H1 (cell line): ENCODE measurements around the gene MDC1. TPM values are rescaled to one million over a fixed set of nuclear protein-coding genes. Genes with fewer than 3 reads are reported as not detected.

Experiments used
- CTCF ChIA-PET: fragments of 300-600 bp; sonication (Branson Sonifier 250); formaldehyde crosslinking; loops from one replicate; lab custom pipeline; 2021; ENCODE audit not compliant: partially characterized antibody; lab: Charles Lee
- POLR2A ChIA-PET: fragments of 300-600 bp; sonication (Branson Sonifier 250); formaldehyde crosslinking; loops from one replicate; lab custom pipeline; 2021; ENCODE audit warnings: inconsistent platforms; ENCODE audit not compliant: partially characterized antibody; lab: Charles Lee
- DNase-seq, 2 experiments: peaks; one replicate each; pipeline versions ENCODE4 v3.0.0 to v3.0.0-alpha.2; 2010 to 2022; ENCODE audit warnings: low spot score in 2 of 2, low read depth in 1 of 2, mixed read lengths in 1 of 2
- FAIRE-seq: peaks from 2 replicates; lab custom pipeline; 2011; peaks lifted over from hg19 to GRCh38; lab: Jason Lieb, UNC
- H2AFZ ChIP-seq: 2 replicates; pipeline ENCODE4 v1.8.1; 2012; ENCODE audit warnings: low read length, inconsistent platforms
- H2AK5ac ChIP-seq: 2 replicates; pipeline ENCODE4 v1.6.1; 2013; ENCODE audit warnings: low read depth, low read length
- H2BK120ac ChIP-seq: replicated peaks from 2 replicates; pipeline ENCODE3; 2013; ENCODE audit warnings: low read depth, low read length, inconsistent platforms
- H2BK12ac ChIP-seq: 2 replicates; pipeline ENCODE4 v1.6.1; 2013; ENCODE audit warnings: low read depth, low read length
- H2BK15ac ChIP-seq: 2 replicates; pipeline ENCODE4 v1.6.1; 2013; ENCODE audit warnings: low read length
- H2BK20ac ChIP-seq: 2 replicates; pipeline ENCODE4 v1.6.1; 2013; ENCODE audit warnings: low read length
- H2BK5ac ChIP-seq: 2 replicates; pipeline ENCODE4 v1.6.1; 2013; ENCODE audit warnings: low read depth, low read length
- H3K14ac ChIP-seq: 2 replicates; pipeline ENCODE4 v1.6.1; 2013; ENCODE audit warnings: inconsistent platforms; ENCODE audit not compliant: insufficient read length
- H3K18ac ChIP-seq: 2 replicates; pipeline ENCODE4 v1.6.1; 2013; ENCODE audit warnings: low read length; ENCODE audit errors: extremely low read depth
- H3K23ac ChIP-seq: 2 replicates; pipeline ENCODE4 v1.6.1; 2013; ENCODE audit warnings: inconsistent platforms; ENCODE audit not compliant: insufficient read length
- H3K23me2 ChIP-seq: 2 replicates; pipeline ENCODE4 v1.6.1; 2013; ENCODE audit warnings: low read depth, low read length
- H3K27ac ChIP-seq: 2 replicates; pipeline ENCODE4 v1.6.1; 2011; ENCODE audit warnings: low read depth, low read length, inconsistent platforms
- H3K27me3 ChIP-seq, 4 experiments: replicated peaks in 1 of 4; 1 replicate in 1 of 4; 2 replicates in 3 of 4; pipeline versions ENCODE4 v1.6.1 to v1.8.1; 2011 to 2013; ENCODE audit warnings: low read length in 3 of 4, mild to moderate bottlenecking in 3 of 4, inconsistent platforms in 2 of 4, mixed read lengths in 2 of 4, moderate library complexity in 1 of 4; ENCODE audit not compliant: control insufficient read depth in 3 of 4, insufficient read depth in 3 of 4; ENCODE audit errors: extremely low read depth in 1 of 4
- H3K36me3 ChIP-seq, 4 experiments: 2 replicates each; pipeline versions ENCODE4 v1.6.1 to v1.8.1; 2011 to 2013; ENCODE audit warnings: mild to moderate bottlenecking in 4 of 4, low read length in 3 of 4, moderate library complexity in 2 of 4, control low read depth in 1 of 4, inconsistent platforms in 1 of 4; ENCODE audit not compliant: insufficient read depth in 4 of 4, control insufficient read depth in 2 of 4
- H3K4ac ChIP-seq: replicated peaks from 2 replicates; pipeline ENCODE3; 2013; ENCODE audit warnings: low read length, low read depth, mixed read lengths, inconsistent platforms; ENCODE audit not compliant: insufficient read length
- H3K4me1 ChIP-seq, 4 experiments: replicated peaks in 1 of 4; 1 replicate in 1 of 4; 2 replicates in 3 of 4; pipeline versions ENCODE4 v1.6.1 to v1.8.1; 2011 to 2013; ENCODE audit warnings: low read length in 3 of 4, inconsistent platforms in 2 of 4, mixed read lengths in 1 of 4; ENCODE audit not compliant: insufficient read depth in 4 of 4, control insufficient read depth in 3 of 4
- H3K4me2 ChIP-seq, 2 experiments: 2 replicates each; pipeline versions ENCODE4 v1.6.1 to v1.8.1; 2011 to 2013; ENCODE audit warnings: low read depth in 2 of 2, low read length in 2 of 2, control low read depth in 1 of 2, inconsistent platforms in 1 of 2, mild to moderate bottlenecking in 1 of 2; ENCODE audit not compliant: insufficient read depth in 1 of 2
- H3K4me3 ChIP-seq, 4 experiments: fragments of 200-600, 300-600 bp in 1 of 4; sonication (generic), shearing (Covaris generic), sonication (Bioruptor Twin) in 1 of 4; 2 replicates each; pipeline versions ENCODE4 v1.5.1 to v1.8.1; 2011 to 2016; ENCODE audit warnings: low read length in 4 of 4, low read depth in 3 of 4, control low read depth in 2 of 4, inconsistent platforms in 2 of 4, mild to moderate bottlenecking in 2 of 4, mixed read lengths in 1 of 4, moderate library complexity in 1 of 4; ENCODE audit not compliant: insufficient read depth in 2 of 4; ENCODE audit errors: extremely low read depth in 1 of 4
- H3K56ac ChIP-seq: replicated peaks from 2 replicates; pipeline ENCODE3; 2013; ENCODE audit warnings: low read depth, mild to moderate bottlenecking, mixed read lengths, low read length, inconsistent platforms; ENCODE audit not compliant: insufficient read length
- H3K79me1 ChIP-seq: 2 replicates; pipeline ENCODE4 v1.6.1; 2013; ENCODE audit warnings: low read depth, low read length, control low read depth
- H3K79me2 ChIP-seq, 2 experiments: 2 replicates each; pipeline versions ENCODE4 v1.6.1 to v1.8.1; 2012 to 2013; ENCODE audit warnings: low read length in 2 of 2, mild to moderate bottlenecking in 2 of 2, inconsistent platforms in 1 of 2; ENCODE audit not compliant: insufficient read depth in 2 of 2, control insufficient read depth in 1 of 2
- H3K9ac ChIP-seq, 4 experiments: replicated peaks in 1 of 4; 1 replicate in 1 of 4; 2 replicates in 3 of 4; pipeline versions ENCODE4 v1.6.1 to v1.8.1; 2011 to 2013; ENCODE audit warnings: low read depth in 3 of 4, low read length in 3 of 4, control low read depth in 2 of 4, mild to moderate bottlenecking in 2 of 4, moderate library complexity in 2 of 4, inconsistent platforms in 1 of 4; ENCODE audit errors: extremely low read depth in 1 of 4
- H3K9me3 ChIP-seq, 2 experiments: 2 replicates each; pipeline versions ENCODE4 v1.6.1 to v1.8.1; 2012 to 2013; ENCODE audit warnings: mild to moderate bottlenecking in 2 of 2, moderate library complexity in 2 of 2, control low read depth in 1 of 2, inconsistent platforms in 1 of 2, low read depth in 1 of 2, low read length in 1 of 2, mixed read lengths in 1 of 2; ENCODE audit not compliant: insufficient read depth in 2 of 2
- H4K20me1 ChIP-seq, 2 experiments: replicated peaks in 1 of 2; 2 replicates each; pipeline versions ENCODE3 to v1.8.1; 2011 to 2013; ENCODE audit warnings: inconsistent platforms in 2 of 2, low read length in 2 of 2, mild to moderate bottlenecking in 1 of 2; ENCODE audit not compliant: insufficient read depth in 2 of 2, control insufficient read depth in 1 of 2
- H4K5ac ChIP-seq: 2 replicates; pipeline ENCODE4 v1.6.1; 2013; ENCODE audit warnings: low read length, low read depth, mixed read lengths, inconsistent platforms; ENCODE audit not compliant: insufficient read length
- H4K8ac ChIP-seq: 2 replicates; pipeline ENCODE4 v1.8.0; 2013; ENCODE audit warnings: mild to moderate bottlenecking, moderate library complexity, low read length, inconsistent platforms; ENCODE audit not compliant: insufficient read depth; ENCODE audit errors: extremely low read depth
- H4K91ac ChIP-seq: replicated peaks from 2 replicates; pipeline ENCODE3; 2013; ENCODE audit warnings: low read length, mixed read lengths, inconsistent platforms; ENCODE audit not compliant: insufficient read length
- CBX8 ChIP-seq: fragments of 300-800, 300-1000 bp; sonication (generic); IDR thresholded peaks from 2 replicates; pipeline ENCODE4 v1.7.1; 2016; ENCODE audit warnings: low read depth, low read length, borderline replicate concordance
- EP300 ChIP-seq, 2 experiments: IDR thresholded peaks; 1 replicate in 1 of 2; 2 replicates in 1 of 2; pipeline ENCODE4 v1.6.1; 2011 to 2012; ENCODE audit warnings: low read depth in 2 of 2, low read length in 2 of 2, mild to moderate bottlenecking in 2 of 2, borderline replicate concordance in 1 of 2, inconsistent platforms in 1 of 2, moderate library complexity in 1 of 2
- GABPA ChIP-seq: IDR thresholded peaks from 2 replicates; pipeline ENCODE4 v1.6.1; 2011; ENCODE audit warnings: mild to moderate bottlenecking, low read length, moderate library complexity, borderline replicate concordance; ENCODE audit not compliant: insufficient read depth
- HDAC6 ChIP-seq: IDR thresholded peaks from one replicate; pipeline ENCODE4 v1.7.1; 2012; ENCODE audit warnings: low read depth, mild to moderate bottlenecking, inconsistent platforms, low read length, moderate library complexity
- KDM5A ChIP-seq: fragments of 200-600 bp; IDR thresholded peaks from 2 replicates; pipeline ENCODE4 v1.7.1; 2012; ENCODE audit warnings: mild to moderate bottlenecking, low read length, inconsistent platforms, mixed read lengths
- MAFK ChIP-seq: IDR thresholded peaks from 2 replicates; pipeline ENCODE4 v1.6.1; 2012; ENCODE audit warnings: low read depth, mild to moderate bottlenecking, improper control_type of control experiment, low read length
- RAD21 ChIP-seq, 2 experiments: IDR thresholded peaks in 1 of 2; conservative IDR thresholded peaks in 1 of 2; 2 replicates each; pipeline ENCODE4 v1.6.1; 2011; ENCODE audit warnings: low read depth in 2 of 2, low read length in 2 of 2, improper control_type of control experiment in 1 of 2, inconsistent platforms in 1 of 2, mild to moderate bottlenecking in 1 of 2, moderate library complexity in 1 of 2
- SIN3A ChIP-seq, 2 experiments: IDR thresholded peaks in 1 of 2; conservative IDR thresholded peaks in 1 of 2; 2 replicates each; pipeline ENCODE4 v1.6.1; 2011 to 2012; ENCODE audit warnings: low read length in 2 of 2, improper control_type of control experiment in 1 of 2, low read depth in 1 of 2, mild to moderate bottlenecking in 1 of 2
- WGBS, 2 experiments: shearing (Covaris generic) in 1 of 2; methylation state at CpG; one replicate each; pipeline versions ENCODE4 v1.1.6 to v1.1.7; 2013 to 2015; ENCODE audit warnings: low lambda C conversion rate in 2 of 2, mixed read lengths in 2 of 2, inconsistent platforms in 1 of 2, low coverage in 1 of 2, missing lambda C conversion rate in 1 of 2; ENCODE audit not compliant: insufficient replicate concordance in 2 of 2, insufficient coverage in 1 of 2, insufficient read length in 1 of 2; ENCODE audit errors: extremely low coverage in 1 of 2, missing lambda C conversion rate in 1 of 2; 5-methylcytosine and 5-hydroxymethylcytosine counted together
- polyA plus RNA-seq, 7 experiments: library from polyadenylated mRNA; depleted of rRNA in 3 of 7; stranded (reverse) in 5 of 7; unstranded in 2 of 7; fragments of >200 nt in 5 of 7; fragments of 200-250 nt in 2 of 7; gene quantifications; 1 replicate in 5 of 7; 2 replicates in 1 of 7; 4 replicates in 1 of 7; pipeline versions ENCODE4 v1.2.1 to v1.2.3, GENCODE V29; 2011 to 2013; ENCODE audit warnings: missing spikeins in 2 of 7, mixed read lengths in 2 of 7
- total RNA-seq: library from RNA; stranded (reverse); fragmentation: NEBNext Ultra II Directional; extraction: Animal tissue kit (Norgen Biotek cat#: 25700); gene quantifications from 2 replicates; pipeline ENCODE4 v1.2.1, GENCODE V29; 2021
- TF ChIP-seq, protein P1 (sequence below): IDR thresholded peaks from 2 replicates; pipeline ENCODE4 v1.6.1; 2012; ENCODE audit warnings: low read length, inconsistent platforms

Gene MDC1
- total and polyA plus RNA-seq, 2 of the 8 experiments (the other 6 are each of a cell fraction or from before 2014, with no cell fraction given) = 29.9 to 81.1 TPM

DNA sequence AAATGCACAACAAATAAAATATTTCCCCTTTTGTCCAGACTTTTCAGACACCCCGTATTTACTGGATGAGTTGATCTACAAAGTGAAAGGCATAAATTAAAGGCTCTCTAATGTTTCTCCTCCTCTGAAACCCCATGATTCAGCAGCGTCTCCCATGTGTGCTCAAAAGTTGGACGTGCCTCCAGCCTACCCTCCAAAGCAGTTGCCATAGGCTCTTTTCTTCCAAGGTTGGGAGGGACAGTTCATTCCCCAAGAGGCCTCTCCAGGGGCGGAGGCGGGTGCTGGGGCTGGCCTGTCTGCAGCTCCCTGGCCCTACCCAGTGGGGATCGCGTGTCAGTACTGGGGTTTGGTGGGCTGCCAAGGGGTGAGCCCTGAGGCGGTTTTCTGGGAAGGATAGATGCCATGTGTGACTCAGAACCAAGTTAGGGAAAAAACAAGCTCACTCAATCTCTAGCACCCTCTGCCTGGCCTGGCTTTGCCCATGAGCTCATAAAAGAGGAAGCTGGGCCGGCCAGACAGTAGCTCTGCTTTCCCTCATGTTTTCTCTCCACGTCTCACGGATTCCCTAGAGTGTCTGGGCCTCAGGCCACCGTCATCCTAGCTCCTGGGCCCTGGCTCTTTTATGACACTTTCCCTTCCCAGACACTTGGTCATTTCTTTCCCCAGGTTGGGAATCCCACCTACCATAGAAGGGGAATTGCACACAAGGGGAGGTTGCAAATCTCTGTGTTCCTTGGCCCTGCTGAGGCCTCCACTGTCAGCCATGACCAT lies 35.3 kb upstream of the MDC1 start:
- H3K27me3 ChIP-seq = no peaks in the 10 kb centered on the region; a peak in 1 of 7 replicates
- no peak for DNase-seq
- no peak overlapping the region for H3K27ac ChIP-seq
- no peak overlapping the region for H4K5ac ChIP-seq
- POLR2A ChIA-PET = interaction anchor here (1.2 to 1.3 kb wide), 4 partner anchors 10 to 152 kb away, joined by 3 to 8 read pairs (median 3); no protein-coding TSS in a partner anchor
- H2AFZ ChIP-seq = no peak overlapping the region
- H2AK5ac ChIP-seq = no peak overlapping the region
- H2BK5ac ChIP-seq = no peak overlapping the region
- no peak overlapping the region for H3K4ac ChIP-seq
- no peak overlapping the region for H4K91ac ChIP-seq
- H3K79me1 ChIP-seq = no peaks in the 10 kb centered on the region
- H2BK12ac ChIP-seq = no peak overlapping the region
- H2BK20ac ChIP-seq = no peak overlapping the region
- WGBS, 2 experiments = 83% methylated on average over 12 of the region's 12 CpGs; no CpG with 5 or more reads in 1 of the 2 experiments
- no peaks in the 10 kb centered on the region for H3K9me3 ChIP-seq
- H3K56ac ChIP-seq = no peak overlapping the region
- no peaks in the 10 kb centered on the region for H3K4me1 ChIP-seq
- H3K4me2 ChIP-seq = no peak overlapping the region
- H3K18ac ChIP-seq = no peak overlapping the region; the same call in 1 of the 2 replicates
- H2BK120ac ChIP-seq = no peak overlapping the region
- CTCF ChIA-PET = interaction anchor here (0.5 to 1.6 kb wide), 4 partner anchors 57 to 77 kb away, joined by 3 to 5 read pairs (median 4); no protein-coding TSS in a partner anchor
- H3K9ac ChIP-seq = no peak overlapping the region
- no peaks in the 10 kb centered on the region for H3K79me2 ChIP-seq
- FAIRE-seq = no peak
- H2BK15ac ChIP-seq = 0 out of 2 replicates have a peak overlapping the region, but pooled peaks have one; percentile 61
- no peak overlapping the region for H3K14ac ChIP-seq
- no peaks in the 10 kb centered on the region for H3K23me2 ChIP-seq
- no peaks in the 10 kb centered on the region for H4K20me1 ChIP-seq
- H3K4me3 ChIP-seq = no peak overlapping the region
- no peak overlapping the region for H3K23ac ChIP-seq
- no peaks in the 10 kb centered on the region for H3K36me3 ChIP-seq
- H4K8ac ChIP-seq = no peak overlapping the region
- TF ChIP-seq HDAC6 (no peak), EP300 (IDR thresholded peaks at IDR 0.05; ENCODE audit: borderline replicate concordance in 1 of 2, low read depth in 2 of 2, low read length in 2 of 2) (no peak), SIN3A (conservative IDR thresholded peaks at IDR 0.05 in 1 of 2, IDR thresholded peaks at IDR 0.05 in 1 of 2; ENCODE audit: low read depth in 1 of 2, low read length in 2 of 2) (no peak), CBX8 (no peak), MAFK (no peak), KDM5A (no peak), RAD21 (IDR thresholded peaks at IDR 0.05 in 1 of 2, conservative IDR thresholded peaks at IDR 0.05 in 1 of 2; ENCODE audit: low read depth in 2 of 2, low read length in 2 of 2) (no peak), GABPA (no peak)
- TF ChIP-seq, protein P1, sequence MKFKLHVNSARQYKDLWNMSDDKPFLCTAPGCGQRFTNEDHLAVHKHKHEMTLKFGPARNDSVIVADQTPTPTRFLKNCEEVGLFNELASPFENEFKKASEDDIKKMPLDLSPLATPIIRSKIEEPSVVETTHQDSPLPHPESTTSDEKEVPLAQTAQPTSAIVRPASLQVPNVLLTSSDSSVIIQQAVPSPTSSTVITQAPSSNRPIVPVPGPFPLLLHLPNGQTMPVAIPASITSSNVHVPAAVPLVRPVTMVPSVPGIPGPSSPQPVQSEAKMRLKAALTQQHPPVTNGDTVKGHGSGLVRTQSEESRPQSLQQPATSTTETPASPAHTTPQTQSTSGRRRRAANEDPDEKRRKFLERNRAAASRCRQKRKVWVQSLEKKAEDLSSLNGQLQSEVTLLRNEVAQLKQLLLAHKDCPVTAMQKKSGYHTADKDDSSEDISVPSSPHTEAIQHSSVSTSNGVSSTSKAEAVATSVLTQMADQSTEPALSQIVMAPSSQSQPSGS = no peak
